OCI-M2 (cell line): ENCODE results near the gene RELN.

Source experiments
- DNase-seq: peaks from one replicate; lab custom pipeline; 2025; ENCODE audit not compliant: unreplicated experiment; lab: John Stamatoyannopoulos, UW

RELN gene

DNA sequence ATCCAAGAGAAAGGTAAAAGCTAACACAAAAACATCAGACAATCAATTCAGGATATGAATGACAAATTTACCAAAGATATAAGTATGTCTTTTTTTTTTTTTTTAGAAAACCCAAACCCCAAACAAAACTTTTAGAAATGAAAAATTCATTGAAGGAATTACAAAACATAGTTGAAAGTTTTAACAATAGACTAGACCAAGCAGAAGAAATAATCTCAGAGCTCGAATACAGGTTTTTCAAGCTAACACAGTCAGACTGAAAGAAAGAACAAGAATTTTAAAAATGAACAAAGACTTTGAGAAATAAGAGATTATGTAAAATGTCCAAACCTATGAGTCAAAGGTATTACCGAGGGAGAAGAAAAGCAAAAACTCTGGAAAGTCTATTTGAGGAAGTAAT is 345.1 kb downstream of the RELN start:
- DNase-seq, result no peak

GRCh38 chr7:103640031-103640779 is 349.3 kb downstream of the RELN start:
- no peak for DNase-seq

- no peak for DNase-seq
Measured at GRCh38 chr7:103637726-103638125, 351.7 kb downstream of the RELN start.

- no peak for DNase-seq
Measured at GRCh38 chr7:103637094-103637493, 352.4 kb downstream of the RELN start.

- DNase-seq, result no peak
Measured at GRCh38 chr7:103636153-103636552, 353.3 kb downstream of the RELN start.

DNA sequence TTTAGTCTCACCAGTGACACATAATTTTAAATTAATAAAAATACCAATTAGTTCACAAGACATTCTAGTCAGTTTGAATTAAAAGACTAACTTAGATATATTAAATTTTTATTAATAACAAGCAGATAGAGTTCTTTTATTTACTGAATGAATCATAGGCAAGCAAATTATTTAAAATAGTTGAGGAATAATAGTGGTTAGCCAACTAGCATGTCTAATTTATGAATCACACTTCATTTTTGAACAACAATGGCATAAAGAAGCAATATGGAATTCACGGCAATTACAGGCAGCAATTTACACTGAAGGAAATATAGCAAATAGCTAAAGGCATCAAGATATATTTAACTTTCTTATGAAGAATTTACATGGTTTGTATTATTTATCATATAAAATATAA is 356.5 kb downstream of the RELN start:
- no peak for DNase-seq

DNA sequence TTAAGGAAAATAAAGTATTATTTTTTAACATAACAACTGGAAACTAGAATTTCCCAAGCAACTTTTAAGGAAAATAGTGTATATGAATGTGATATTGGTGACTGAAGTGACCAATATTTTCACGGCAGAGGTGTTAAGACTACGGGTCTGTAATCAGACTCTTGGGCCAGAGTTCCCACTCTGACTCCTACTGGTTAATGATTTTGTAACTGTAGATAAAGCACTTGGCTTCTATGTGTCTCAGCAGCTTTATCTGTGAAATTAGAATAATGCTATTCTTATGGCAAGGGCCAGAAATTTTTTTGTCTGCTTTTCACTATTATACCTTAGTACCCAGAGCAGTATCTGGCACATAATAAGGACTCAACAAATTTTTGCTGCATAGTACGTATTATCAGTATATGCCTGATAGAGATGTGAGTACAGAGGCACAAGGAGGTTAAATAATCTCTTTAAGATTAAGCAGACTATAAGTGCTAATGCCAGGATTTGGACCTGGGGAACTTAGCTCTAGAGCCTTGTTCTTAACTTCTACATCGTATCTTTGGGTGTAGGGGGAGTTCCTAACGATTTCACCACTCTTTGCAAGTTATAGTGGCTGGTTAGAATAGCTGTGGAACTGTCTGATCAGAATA is 357.3 kb downstream of the RELN start:
- no peak for DNase-seq

GRCh38 chr7:103630318-103630717 is 359.1 kb downstream of the RELN start:
- no peak for DNase-seq

- DNase-seq, result no peak
Measured at GRCh38 chr7:103628742-103629141, 360.7 kb downstream of the RELN start.

DNA sequence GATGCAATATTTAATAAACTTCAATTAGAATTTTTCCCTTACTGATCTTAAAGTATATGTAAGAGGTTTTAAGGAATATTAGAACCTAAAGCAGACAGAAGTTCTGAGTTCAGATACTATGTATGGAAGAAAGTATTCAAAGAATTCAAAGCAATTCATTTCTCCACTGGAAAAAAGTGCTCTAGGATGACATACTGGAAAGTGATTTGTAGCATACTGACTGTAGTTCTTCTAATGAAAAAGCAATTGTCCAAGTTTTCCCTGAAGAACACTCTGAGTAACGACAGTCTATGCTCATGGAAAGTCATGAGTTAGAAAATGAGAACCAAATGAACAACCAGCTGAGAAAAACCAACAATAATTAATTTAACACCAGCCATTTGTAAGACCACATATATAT is 362.7 kb downstream of the RELN start:
- DNase-seq, result no peak

DNA sequence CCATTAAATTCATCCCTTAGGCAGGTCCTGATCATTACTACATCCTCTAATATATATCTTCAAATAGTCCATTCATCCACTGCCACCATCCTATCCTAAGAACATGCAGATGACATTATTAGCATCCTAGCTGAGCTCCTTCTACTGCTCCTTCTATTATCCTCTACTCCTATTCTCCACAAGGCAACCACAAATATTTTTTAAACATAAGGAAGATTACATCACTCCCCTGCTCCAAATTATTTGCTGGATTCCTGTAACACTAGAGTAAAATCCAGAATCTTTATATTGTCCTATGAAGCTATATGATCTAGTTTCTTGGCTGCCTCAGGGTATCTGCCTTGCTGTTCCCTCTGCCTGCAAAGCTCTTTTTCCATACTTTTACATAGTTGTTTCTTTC is 367.2 kb downstream of the RELN start:
- no peak for DNase-seq

- DNase-seq, result no peak
Measured at GRCh38 chr7:103613655-103614642, 375.5 kb downstream of the RELN start.

DNA sequence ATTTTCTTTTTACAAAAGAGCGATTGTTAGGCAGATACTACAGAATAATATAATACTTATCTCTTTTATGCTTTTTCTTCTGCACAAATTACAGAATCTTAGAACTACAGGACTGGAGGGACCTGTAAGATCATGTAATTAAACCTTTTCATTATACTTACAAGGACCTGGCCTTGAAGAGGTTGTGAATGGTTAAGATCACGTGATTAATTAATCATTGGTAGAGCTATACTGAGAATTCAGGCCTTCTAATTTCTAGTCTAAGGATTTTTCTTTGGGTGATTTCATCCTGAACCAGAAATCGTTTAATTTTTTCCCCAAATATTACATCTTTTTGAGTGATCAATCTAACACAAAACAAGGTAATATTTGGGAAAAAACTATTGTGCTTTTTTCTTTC is 379.7 kb downstream of the RELN start:
- DNase-seq, result no peak

DNA sequence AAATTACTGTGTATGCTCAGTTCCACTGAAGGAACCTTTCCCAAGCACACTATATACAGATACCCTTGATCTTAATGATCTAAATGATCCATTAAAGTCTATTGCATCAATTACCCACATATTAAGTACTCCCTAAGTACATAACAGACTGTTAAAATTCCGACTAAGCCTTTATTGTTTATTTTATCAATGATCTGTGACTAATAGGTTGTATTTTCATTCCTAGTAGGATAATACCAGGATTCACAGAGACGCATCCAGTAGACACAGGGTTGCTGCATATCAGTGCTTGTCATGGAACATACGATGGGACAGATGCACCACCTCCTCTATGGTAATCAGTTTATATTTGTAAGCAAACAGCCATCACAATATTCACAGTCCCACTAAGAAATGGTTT is 383.8 kb downstream of the RELN start:
- no peak for DNase-seq

DNA sequence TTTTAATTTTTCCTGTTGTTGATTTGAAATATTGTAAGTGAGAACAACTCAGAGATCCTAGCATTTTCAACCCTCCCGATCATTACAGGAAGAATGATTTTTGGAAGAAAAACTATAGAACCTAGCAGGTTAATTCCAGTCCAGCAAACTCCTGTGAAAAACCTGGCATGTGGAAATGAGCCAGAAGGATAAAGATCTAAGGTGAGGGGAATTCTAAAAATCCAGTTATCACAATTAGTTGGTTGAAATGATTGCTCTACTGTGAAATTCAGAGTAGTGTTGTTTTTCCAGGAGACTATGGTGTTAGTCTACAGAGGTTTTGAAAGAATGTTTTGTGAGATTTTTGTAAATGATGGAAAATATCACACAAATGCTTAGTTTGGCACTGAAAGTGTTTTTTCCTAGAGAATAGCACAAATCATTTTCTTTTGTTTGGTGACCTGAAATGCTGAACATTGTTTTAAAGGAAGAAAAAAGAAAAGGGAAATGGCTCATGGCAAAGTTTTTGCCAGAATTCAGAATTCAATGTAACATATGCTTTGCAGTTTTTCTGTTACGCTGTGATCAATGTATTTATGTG is 391.0 kb downstream of the RELN start:
- DNase-seq, result no peak

DNA sequence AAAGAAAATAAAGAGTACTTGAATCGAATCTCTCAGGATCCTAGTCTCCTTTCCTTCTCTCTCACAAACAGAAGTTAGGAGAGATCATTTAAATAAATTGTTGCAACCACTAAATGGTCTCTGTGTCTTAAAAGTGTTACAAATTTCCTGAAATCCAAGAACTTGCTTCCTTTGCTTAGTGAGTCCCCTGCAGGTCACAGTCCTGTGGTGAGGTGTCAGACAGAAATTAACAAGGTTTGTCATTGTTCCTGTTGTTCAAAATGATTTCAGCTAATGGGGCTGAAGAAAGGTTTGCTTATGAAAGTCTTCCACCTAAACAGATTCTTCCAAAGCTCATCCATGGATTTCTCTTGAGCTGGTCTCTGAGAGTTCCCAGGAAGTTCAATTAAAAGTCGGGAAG is 391.9 kb downstream of the RELN start:
- no peak for DNase-seq

GRCh38 chr7:103594186-103594585 is 395.3 kb downstream of the RELN start:
- DNase-seq, result no peak

DNA sequence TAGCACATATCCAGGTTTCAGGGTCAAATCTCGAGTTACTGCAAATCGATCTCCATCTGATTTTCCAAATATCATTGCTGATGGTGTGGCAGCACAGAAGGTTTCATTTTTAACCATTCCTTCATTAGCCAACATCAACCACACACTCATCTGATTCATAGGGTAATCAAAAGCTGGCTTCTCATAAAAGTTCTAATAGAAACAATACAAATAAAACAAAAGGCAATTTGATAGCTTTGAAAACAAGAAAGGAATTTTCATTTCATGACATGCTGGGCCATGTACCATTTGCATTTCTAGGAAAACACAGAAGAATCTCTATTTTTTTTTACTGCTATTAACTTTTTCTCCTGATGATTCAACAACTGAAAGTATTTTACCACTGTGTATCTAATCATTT is 395.8 kb downstream of the RELN start:
- no peak for DNase-seq

- no peak for DNase-seq
Measured at GRCh38 chr7:103592844-103593243, 396.6 kb downstream of the RELN start.

GRCh38 chr7:103592187-103592586 is 397.3 kb downstream of the RELN start:
- DNase-seq, result no peak

GRCh38 chr7:103580031-103580430 is 409.4 kb downstream of the RELN start:
- DNase-seq, result no peak
